HT1080 (cell line): ENCODE results near the gene GDPD4. TPM values are rescaled to one million over a fixed set of nuclear protein-coding genes. Genes with fewer than 3 reads are reported as not detected.
A peak's percentile ranks its signal among the peaks of the same experiment; 100 is the strongest.

Experiments used
- DNase-seq: peaks from one replicate; pipeline ENCODE4 v3.0.0-alpha.2; 2015; ENCODE audit warnings: low read depth
- total RNA-seq: library from RNA; depleted of rRNA; stranded (reverse); fragments of >200 nt; shearing (Covaris generic); gene quantifications from 2 replicates; pipeline ENCODE4 v1.2.3, GENCODE V29; 2014

GDPD4 gene
- total RNA-seq, 1 experiment from 2014 or later, result not detected

GRCh38 chr11:77249427-77249826 is 52.1 kb downstream of the GDPD4 start:
- DNase-seq, result peak; percentile 81

DNA sequence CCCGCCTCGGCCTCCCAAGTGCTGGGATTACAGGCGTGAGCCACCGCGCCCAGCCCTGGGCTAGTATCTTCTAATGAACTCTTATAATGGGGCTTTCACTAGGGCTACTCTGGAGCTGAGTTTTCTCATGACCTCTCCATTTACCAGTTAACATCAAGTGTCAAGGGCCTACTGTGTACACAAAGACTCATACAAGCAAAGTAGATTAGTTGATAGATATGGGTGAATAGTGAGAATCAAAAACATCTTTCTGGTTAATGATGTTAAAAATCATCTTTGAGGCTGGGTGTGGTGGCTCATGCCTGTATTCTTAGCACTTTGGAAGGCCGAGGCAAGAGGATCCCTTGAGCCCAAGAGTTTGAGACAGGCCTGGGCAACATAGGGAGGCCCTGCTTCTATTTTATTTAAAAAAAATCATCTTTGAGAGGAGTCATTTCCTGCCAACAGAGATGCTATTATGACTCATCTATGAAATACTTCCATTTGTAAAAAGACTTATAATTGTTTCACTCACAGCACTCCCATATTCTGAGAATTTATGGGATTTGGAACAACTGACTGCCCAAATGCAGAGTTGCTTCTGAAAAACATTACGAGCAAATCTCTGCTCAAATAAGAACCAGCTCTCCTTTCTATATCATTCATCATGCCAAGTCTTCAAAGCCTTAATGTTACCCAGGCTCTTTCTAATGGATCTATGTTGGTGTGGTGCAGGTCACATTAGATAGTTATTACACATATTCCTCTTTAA is 57.0 kb downstream of the GDPD4 start:
- peak; percentile 89 for DNase-seq

- DNase-seq, result no peak
Observed at GRCh38 chr11:77236901-77237300, 64.6 kb downstream of the GDPD4 start.

DNA sequence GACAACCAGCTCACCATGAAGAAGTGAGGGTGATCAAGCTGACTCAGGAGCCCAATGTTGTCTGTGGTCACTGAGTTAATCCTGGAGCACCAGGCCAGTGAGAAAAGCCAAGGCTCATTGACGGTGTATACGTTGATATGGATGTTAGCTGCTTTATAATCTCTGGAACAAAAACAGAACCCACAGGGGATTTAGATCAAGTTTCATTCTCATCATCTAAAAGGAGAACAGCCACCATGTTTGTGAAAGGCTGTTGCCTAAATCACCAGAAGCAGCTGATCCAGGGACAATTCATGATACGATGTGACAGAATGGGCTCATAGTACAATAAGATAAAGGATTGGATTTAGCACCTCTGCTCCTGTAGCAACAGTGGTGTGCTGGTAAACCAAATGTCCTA is 68.5 kb downstream of the GDPD4 start:
- no peak for DNase-seq

GRCh38 chr11:77232242-77232641 is 69.2 kb downstream of the GDPD4 start:
- no peak for DNase-seq

DNA sequence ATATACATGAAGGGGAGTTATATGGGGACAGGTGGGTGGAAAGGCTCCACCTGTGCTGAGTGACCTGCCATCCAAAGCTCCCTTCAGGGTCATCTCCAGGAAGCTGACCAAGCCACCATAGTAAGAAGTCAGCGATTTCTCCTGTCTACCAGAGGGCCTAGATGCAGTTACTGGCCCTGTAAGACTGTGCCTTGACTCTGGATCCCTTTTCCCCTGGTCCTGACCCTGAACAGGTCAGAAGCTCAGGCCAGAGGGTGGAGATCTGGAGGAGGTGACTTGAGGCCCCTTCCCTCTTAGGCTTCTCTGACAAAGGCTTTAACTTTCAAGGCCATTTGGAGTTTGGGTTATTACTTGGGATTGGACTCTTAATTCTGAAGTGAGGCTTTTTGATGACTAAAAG is 69.7 kb downstream of the GDPD4 start:
- DNase-seq, result no peak

- no peak for DNase-seq
Observed at GRCh38 chr11:77230878-77231605, 70.4 kb downstream of the GDPD4 start.

GRCh38 chr11:77223797-77224196 is 77.7 kb downstream of the GDPD4 start:
- no peak for DNase-seq

GRCh38 chr11:77217156-77217555 is 84.3 kb downstream of the GDPD4 start:
- no peak for DNase-seq

- no peak for DNase-seq
Observed at GRCh38 chr11:77215106-77215505, 86.4 kb downstream of the GDPD4 start.

- DNase-seq, result no peak
Observed at GRCh38 chr11:77214557-77214956, 86.9 kb downstream of the GDPD4 start.

GRCh38 chr11:77213589-77214428 is 87.7 kb downstream of the GDPD4 start:
- DNase-seq, result no peak

DNA sequence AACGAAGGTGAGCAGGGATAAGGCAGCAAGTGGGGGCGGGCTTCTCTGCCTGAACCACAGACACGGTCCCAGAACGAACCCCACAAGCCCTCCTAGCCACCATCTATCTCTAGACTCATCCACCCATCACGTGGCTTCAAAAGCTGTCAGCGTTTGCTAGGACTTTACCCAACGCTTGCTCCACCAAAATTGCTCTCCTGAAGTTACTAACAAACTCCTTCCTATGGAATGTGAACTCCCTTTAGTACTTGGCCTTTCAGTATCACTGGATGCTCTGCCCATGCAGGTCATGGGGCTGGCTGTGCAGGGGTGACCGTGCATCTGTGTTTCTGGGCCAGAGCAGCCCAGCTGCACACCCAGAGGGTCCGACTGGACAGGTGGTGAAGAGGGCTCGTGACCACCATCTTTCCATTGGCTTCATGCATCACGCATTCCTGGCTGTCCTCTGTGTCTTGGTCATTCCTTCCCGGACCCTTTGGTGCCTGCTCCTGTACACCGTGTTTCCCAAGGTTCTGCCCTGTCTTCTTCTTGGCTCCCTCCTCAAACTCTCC is 88.4 kb downstream of the GDPD4 start:
- DNase-seq, result no peak

- DNase-seq, result no peak
Observed at GRCh38 chr11:77212314-77213007, 89.0 kb downstream of the GDPD4 start.

- no peak for DNase-seq
Observed at GRCh38 chr11:77211594-77212251, 89.8 kb downstream of the GDPD4 start.

- DNase-seq, result no peak
Observed at GRCh38 chr11:77211040-77211451, 90.4 kb downstream of the GDPD4 start.

DNA sequence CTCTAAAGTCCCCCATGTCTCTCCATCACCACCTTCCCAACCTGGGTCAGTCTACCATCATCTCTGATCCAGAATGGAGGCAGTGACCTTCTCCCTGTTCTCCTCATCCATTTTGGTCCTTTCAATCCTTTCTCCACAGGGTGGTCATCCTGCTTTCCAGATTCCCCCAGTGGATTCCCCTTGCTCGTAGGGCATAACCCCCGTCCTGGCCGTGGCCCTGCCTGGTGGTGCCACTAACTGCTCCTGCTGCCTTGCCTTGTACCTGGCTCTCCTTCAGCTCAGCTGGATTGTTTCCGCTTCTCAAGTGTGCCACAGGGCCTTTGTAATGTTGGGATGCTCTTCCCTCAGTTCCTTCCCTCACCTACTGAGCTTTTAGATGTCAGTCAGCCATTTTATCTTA is 91.8 kb downstream of the GDPD4 start:
- DNase-seq, result no peak

DNA sequence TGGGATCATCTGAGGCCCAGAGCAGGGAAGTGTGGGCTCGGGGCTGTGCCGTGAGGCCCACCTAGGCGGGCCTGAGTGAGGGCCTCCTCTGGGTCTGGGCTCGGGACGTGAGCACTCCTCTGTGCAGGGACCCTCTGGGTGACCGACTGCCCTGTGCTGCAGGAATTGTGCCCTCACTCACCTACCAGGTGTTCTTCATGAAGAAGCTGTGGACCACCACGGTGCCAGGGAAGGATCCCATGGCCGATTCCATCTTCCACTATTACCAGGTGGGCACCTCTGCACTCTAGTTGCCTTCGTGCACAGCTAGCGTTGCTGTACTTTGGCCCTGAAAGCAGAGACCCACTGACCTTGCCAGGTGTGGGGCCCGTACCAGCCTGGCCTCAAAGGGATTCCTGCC is 93.0 kb downstream of the GDPD4 start:
- no peak for DNase-seq

DNA sequence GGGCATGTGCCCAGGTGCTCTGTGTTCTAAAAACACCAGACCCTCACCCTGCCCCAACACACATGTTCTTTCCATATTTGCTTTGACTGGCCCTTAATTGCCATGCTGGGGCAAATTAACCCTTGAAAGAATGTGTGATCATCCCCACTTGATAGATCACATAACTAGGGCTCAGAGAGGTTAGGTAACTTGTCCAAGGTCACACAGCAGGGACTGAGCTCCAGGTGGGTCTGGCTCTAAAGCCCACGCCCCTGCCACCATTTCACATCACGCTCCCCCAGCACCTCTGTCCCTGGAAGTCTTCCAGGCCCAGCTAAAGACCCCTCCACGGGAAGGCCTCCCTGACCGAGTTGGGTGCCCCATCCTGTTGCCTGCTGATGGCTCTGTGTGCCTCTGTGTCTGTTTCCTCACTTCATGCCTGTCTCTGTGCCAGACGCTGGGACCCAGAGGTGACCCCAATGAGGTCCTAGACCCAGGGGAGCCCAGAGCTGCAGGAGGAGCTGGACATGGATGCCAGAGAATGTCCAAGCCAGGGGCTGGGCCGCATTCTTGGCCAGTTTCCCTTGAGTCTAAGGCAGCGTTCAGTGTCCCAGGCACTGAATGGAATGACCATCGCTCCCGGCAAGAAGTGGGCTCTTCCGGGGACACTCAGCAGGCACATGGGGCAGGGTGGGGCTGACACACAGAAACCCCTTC is 93.7 kb downstream of the GDPD4 start:
- DNase-seq, result no peak

DNA sequence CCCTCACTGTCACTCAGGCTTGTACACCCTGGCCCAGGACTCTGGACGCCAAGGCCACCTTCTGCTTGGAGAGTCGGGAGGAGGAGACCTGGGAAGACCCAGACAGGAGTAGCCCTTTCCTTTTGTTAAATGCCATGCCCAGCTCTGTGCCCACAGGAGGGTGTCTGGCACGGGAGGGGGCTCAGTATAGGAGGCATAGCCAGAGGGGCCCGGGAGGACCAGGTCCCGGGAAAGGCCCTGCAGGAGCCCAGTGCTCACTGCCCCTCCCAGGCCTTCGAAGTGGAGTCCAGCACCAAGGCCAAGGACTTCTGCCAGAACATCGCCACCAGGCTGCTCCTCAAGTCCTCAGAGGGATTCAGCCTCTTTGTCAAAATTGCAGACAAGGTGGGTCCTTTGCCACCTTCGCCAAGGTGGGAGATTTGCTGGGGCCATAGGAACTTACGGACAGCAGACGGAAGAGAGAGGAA is 94.4 kb downstream of the GDPD4 start:
- DNase-seq, result no peak
